HG02840 (cell line): ENCODE data around the gene SKI.

Source experiments
- ATAC-seq: cut with Tn5 transposase; IDR thresholded peaks from one replicate; pipeline ENCODE4 v1.9.1; 2021; ENCODE audit warnings: mild to moderate bottlenecking, moderate library complexity, moderate number of reproducible peaks; ENCODE audit not compliant: unreplicated experiment, low FRiP score

SKI gene

DNA sequence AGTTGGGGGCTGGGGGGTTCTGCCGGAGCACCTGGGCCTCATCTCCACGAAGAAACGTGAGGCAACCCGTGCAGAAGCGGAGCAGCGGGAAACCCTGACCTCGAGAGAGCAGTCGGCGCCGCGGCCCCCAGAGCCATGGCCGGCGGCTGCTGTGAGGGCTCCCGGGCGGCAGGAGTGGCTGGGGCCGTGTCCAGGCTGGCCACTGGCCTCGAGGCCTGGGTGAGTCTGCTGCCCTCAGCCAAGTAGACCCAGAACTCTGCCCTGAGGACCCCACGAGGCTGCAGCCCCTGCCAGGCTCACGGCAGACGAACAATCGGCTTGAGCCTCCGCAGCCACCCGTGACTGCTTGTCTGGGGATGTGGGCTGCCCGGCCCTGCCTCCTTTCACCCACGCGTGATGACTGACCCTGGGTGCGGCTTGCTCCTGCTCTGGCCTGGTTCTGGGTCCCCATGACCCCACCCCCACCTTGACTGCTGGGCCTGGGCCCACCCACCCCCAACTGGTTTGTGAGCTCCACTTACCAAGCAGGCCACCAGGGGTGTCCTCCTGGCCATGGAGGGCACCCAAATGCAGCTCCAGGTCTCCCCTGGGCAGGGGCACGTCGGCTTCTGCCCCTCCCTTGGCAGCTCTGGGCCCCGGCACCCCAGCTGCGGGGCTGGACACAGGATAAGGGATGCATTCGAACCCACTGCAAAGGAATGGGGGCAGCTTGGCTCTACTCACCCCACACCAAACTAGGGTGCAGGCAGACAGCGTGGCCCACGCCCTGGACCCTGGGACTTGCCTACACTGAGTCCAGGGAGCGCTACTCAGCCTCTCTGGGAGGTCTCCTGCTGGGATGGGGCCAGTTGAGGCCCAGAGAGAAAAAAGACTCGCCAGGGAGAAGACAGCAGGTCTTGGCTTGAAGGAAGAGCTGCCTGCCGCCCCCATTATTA, 129.1 kb downstream of the SKI start:
- no peak for ATAC-seq

- no peak for ATAC-seq
These were observed 130.0 kb downstream of the SKI start for GRCh38 chr1:2358072-2358471.

DNA sequence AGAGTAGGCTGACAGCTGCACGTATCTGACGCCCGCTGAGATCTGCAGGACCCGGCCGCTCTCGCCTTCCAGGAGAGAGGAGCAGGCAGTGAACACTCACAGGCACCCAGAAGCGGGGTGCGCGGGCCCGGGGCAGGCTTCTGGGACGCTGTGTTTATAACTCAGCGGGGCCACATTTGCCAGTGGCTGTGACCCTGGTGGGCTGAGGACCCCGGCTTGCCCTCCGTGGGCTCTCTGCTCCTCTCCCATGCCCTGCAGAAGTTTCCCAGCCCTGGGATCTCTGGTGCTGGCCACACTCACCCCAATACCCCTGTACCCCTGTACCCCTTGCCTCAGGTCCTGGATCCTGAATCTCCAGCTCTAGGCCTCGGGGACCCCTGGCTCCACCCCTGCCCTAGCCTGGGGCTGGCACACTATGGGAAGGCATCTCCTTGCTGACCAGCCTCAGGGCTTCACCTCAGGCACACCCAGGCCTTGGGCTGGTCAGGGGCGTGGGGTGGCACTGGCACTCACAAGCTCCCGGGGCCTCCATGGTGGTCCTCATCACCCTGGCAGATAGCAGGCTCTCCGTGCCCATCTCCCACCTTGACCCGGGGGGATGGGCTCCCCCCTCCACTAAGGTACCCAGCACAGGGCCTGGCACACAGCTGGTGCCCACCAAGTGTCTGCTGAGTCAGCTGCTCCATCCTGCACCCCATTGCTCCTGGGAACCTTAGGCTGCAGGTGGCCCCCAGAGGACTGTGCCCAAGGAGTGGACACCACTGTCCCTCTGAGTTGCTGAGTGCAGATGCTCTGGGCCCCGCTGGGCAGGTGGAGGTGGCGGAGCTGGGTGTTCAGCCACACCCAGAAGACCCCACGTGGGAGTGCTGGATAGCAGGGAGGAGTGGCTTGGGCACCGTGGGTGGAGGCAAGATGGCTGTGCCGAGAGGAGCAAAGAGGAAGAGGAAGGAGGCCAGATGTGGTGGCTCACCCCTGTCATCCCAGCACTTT, 130.8 kb downstream of the SKI start:
- ATAC-seq = no peak
